Measurements from ENCODE around the gene ENPP1. TPM values are rescaled to one million over a fixed set of nuclear protein-coding genes. Genes with fewer than 3 reads are reported as not detected.

Gene ENPP1
- total and polyA plus RNA-seq, 9 of the 15 experiments (the other 6 are each of a cell fraction or from before 2014, with no cell fraction given) = 0.03 to 0.56 (median 0.14) TPM

GRCh38 chr6:131931063-131931750 is 123.4 kb downstream of the ENPP1 start:
- H3K9me3 ChIP-seq (replicated peaks; ENCODE audit: control insufficient read depth, insufficient read depth, low read depth, low read length) = no peaks in the 10 kb centered on the region
- H3K9ac ChIP-seq (ENCODE audit: insufficient read depth in 1 of 2, low read depth in 2 of 2, low read length in 2 of 2) = no peak overlapping the region
- DNase-seq (ENCODE audit: extremely low read depth in 1 of 4, low spot score in 3 of 4) (no peak), ATAC-seq (no peak), FAIRE-seq (no peak)
- H3K9me1 ChIP-seq (ENCODE audit: control insufficient read depth, insufficient read depth, low read length) = no peaks in the 10 kb centered on the region
- no peak overlapping the region for H3K4me2 ChIP-seq (ENCODE audit: insufficient read depth, low read length)
- H4K20me1 ChIP-seq (replicated peaks; ENCODE audit: control insufficient read depth, insufficient read depth, low read length) = no peaks in the 10 kb centered on the region
- TF ChIP-seq ZNF431 (CRISPR knock-in tag; IDR thresholded peaks at IDR 0.05) = no peak
- TF ChIP-seq GATAD2A (IDR thresholded peaks at IDR 0.05) = no peak
- TF ChIP-seq MED1 (CRISPR knock-in tag; IDR thresholded peaks at IDR 0.05; ENCODE audit: borderline replicate concordance) = no peak
- H3K4me1 ChIP-seq (replicated peaks in 1 of 2; ENCODE audit: control insufficient read depth in 2 of 2, insufficient read depth in 2 of 2, low read length in 2 of 2) = no peaks in the 10 kb centered on the region
- no peak overlapping the region for H2AFZ ChIP-seq (ENCODE audit: low read depth, low read length)
- no peaks in the 10 kb centered on the region for H3K79me2 ChIP-seq (ENCODE audit: control insufficient read depth, insufficient read depth, low read length)
- H3K27me3 ChIP-seq (ENCODE audit: control insufficient read depth in 2 of 2, insufficient read depth in 2 of 2, low read length in 2 of 2) = no peaks in the 10 kb centered on the region
- in situ Hi-C loops (cut with MboI) = no loop called here
- 5% methylated on average over 2 of the region's 2 CpGs for WGBS (ENCODE audit: insufficient coverage, low coverage, missing lambda C conversion rate)
- no TSS peak for BruUV-seq (replicated peaks)
- ChIA-PET CTCF (ENCODE audit: low intra/inter-chr PET ratio) (no interaction called here), POLR2A (no interaction called here)
- no peak overlapping the region for H3K4me3 ChIP-seq
- H3K36me3 ChIP-seq (ENCODE audit: control insufficient read depth, insufficient read depth, low read length) = no peaks in the 10 kb centered on the region
- H3K27ac ChIP-seq (ENCODE audit: extremely low read depth, low read depth, low read length) = no peak overlapping the region
- intact Hi-C loops (cut with micrococcal nuclease) = no loop called here

- Histone ChIP-seq H3K9ac (ENCODE audit: insufficient read depth in 1 of 2, low read depth in 2 of 2, low read length in 2 of 2) (no peak overlapping the region), H3K4me3 (no peak overlapping the region), H3K4me1 (replicated peaks in 1 of 2; ENCODE audit: control insufficient read depth in 2 of 2, insufficient read depth in 2 of 2, low read length in 2 of 2) (no peaks in the 10 kb centered on the region), H3K27me3 (ENCODE audit: control insufficient read depth in 2 of 2, insufficient read depth in 2 of 2, low read length in 2 of 2) (no peaks in the 10 kb centered on the region), H3K79me2 (ENCODE audit: control insufficient read depth, insufficient read depth, low read length) (no peaks in the 10 kb centered on the region), H3K9me3 (replicated peaks; ENCODE audit: control insufficient read depth, insufficient read depth, low read depth, low read length) (no peaks in the 10 kb centered on the region), H3K36me3 (ENCODE audit: control insufficient read depth, insufficient read depth, low read length) (no peaks in the 10 kb centered on the region), H4K20me1 (replicated peaks; ENCODE audit: control insufficient read depth, insufficient read depth, low read length) (no peaks in the 10 kb centered on the region), H3K4me2 (ENCODE audit: insufficient read depth, low read length) (no peak overlapping the region), H2AFZ (ENCODE audit: low read depth, low read length) (no peak overlapping the region), H3K9me1 (ENCODE audit: control insufficient read depth, insufficient read depth, low read length) (no peaks in the 10 kb centered on the region), H3K27ac (ENCODE audit: extremely low read depth, low read depth, low read length) (no peak overlapping the region)
- FAIRE-seq (no peak), DNase-seq (ENCODE audit: extremely low read depth in 1 of 4, low spot score in 3 of 4) (no peak), ATAC-seq (no peak)
- intact Hi-C loops (cut with micrococcal nuclease) = no loop called here
- CTCF ChIA-PET (ENCODE audit: low intra/inter-chr PET ratio) = no interaction called here
- in situ Hi-C loops (cut with MboI) = no loop called here
- no TSS peak for BruUV-seq (replicated peaks)
- 0% methylated on average over 4 of the region's 4 CpGs for WGBS (ENCODE audit: insufficient coverage, low coverage, missing lambda C conversion rate)
- POLR2A ChIA-PET = no interaction called here
- TF ChIP-seq DEAF1 (CRISPR knock-in tag; IDR thresholded peaks at IDR 0.05) = no peak
- TF ChIP-seq FOSL1 (tag; conservative IDR thresholded peaks at IDR 0.05) = no peak
- TF ChIP-seq ZNF445 (CRISPR knock-in tag; IDR thresholded peaks at IDR 0.05; ENCODE audit: low read depth) = no peak
- no peak for TF ChIP-seq NONO (IDR thresholded peaks at IDR 0.05; ENCODE audit: low read depth in 2 of 2, low read length in 1 of 2)
- no peak for TF ChIP-seq HCFC1 (IDR thresholded peaks at IDR 0.05; ENCODE audit: low read depth, low read length)
- TF ChIP-seq KDM5B (IDR thresholded peaks at IDR 0.05; ENCODE audit: insufficient replicate concordance, low read depth, low read length) = no peak
- no peak for TF ChIP-seq ZNF232 (CRISPR knock-in tag; IDR thresholded peaks at IDR 0.05)
- TF ChIP-seq HIVEP1 (CRISPR knock-in tag; IDR thresholded peaks at IDR 0.05) = no peak
- TF ChIP-seq ZNF785 (CRISPR knock-in tag; IDR thresholded peaks at IDR 0.05) = no peak
- no peak for TF ChIP-seq MXD1 (CRISPR knock-in tag; IDR thresholded peaks at IDR 0.05; ENCODE audit: borderline replicate concordance, poor library complexity, severe bottlenecking)
- no peak for TF ChIP-seq SNIP1 (IDR thresholded peaks at IDR 0.05; ENCODE audit: low read depth)
These were observed 128.3 kb downstream of the ENPP1 start for GRCh38 chr6:131936156-131936555.

Measured in K562 (cell line).